ENCODE measurements around the gene OLAH.

The OLAH gene

DNA sequence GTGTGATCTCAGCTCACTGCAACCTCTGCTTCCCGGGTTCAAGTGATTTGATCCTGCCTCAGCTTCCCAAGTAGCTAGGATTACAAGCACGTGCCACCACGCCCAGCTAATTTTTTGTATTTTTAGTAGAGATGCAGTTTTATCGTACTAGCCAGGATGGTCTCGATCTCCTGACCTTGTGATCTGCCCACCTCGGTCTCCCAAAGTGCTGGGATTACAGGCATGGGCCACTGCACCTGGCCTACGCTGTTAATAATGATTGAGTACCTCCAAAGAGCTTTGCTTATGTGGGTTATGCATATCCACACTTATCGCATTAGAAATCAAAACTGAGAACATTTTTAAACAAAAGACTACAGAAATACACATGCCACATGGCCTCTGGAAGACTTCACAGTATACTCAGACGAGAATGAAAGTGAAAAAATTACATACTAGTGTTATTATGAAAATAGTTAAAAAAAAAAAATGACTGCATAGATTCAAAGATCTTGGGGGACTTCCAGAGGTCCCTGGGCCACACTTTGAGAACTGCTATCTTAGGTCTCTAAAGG is 78.8 kb downstream of the OLAH start:
- DNase-seq (ENCODE audit: extremely low read depth in 1 of 2, low read depth in 1 of 2), result no peak

Data from activated CD8-positive, alpha-beta memory T cell treated with anti-CD3 and anti-CD28 coated beads for 1 hour (primary cell).